Stimulated activated CD4-positive, alpha-beta T cell treated with anti-CD3 and anti-CD28 coated beads, Interleukin-1b, Interleukin-23, amount 100 ng/mL, for 1 hour (primary cell): ENCODE measurements around the gene OR6X1.

ENCODE experiments used
- DNase-seq, 2 donors: peaks; one replicate each; pipeline ENCODE4 v3.0.0-alpha.2; 2020; ENCODE audit warnings: low read depth in 2 of 2

Gene OR6X1

GRCh38 chr11:123754101-123754568, at the start of gene OR6X1:
TSS of gene OR6X1 (minus strand) at chr11:123754518. CDS start at chr11:123754518, 0 bp downstream.
- no peak for DNase-seq

GRCh38 chr11:123801765-123802164, 47.4 kb upstream of the OR6X1 start:
- DNase-seq = no peak

- DNase-seq = no peak
These were observed 45.7 kb upstream of the OR6X1 start for GRCh38 chr11:123800036-123800435.

- DNase-seq = no peak
These were observed 45.1 kb upstream of the OR6X1 start for GRCh38 chr11:123799438-123799837.

- DNase-seq = no peak
These were observed 44.4 kb upstream of the OR6X1 start for GRCh38 chr11:123798513-123799252.

GRCh38 chr11:123798079-123798478, 43.8 kb upstream of the OR6X1 start:
- DNase-seq = no peak

- DNase-seq = no peak
These were observed 43.2 kb upstream of the OR6X1 start for GRCh38 chr11:123797541-123797940.

- no peak for DNase-seq
These were observed 42.8 kb upstream of the OR6X1 start for GRCh38 chr11:123797114-123797513.

- DNase-seq = no peak
These were observed 41.9 kb upstream of the OR6X1 start for GRCh38 chr11:123796226-123796625.

GRCh38 chr11:123783536-123783935, 29.2 kb upstream of the OR6X1 start:
- no peak for DNase-seq

GRCh38 chr11:123778511-123778910, 24.2 kb upstream of the OR6X1 start:
- no peak for DNase-seq

GRCh38 chr11:123775715-123776549, 21.6 kb upstream of the OR6X1 start:
- DNase-seq = no peak

GRCh38 chr11:123775289-123775688, 21.0 kb upstream of the OR6X1 start:
- DNase-seq = no peak

GRCh38 chr11:123773959-123774358, 19.6 kb upstream of the OR6X1 start:
- no peak for DNase-seq

GRCh38 chr11:123773026-123773425, 18.7 kb upstream of the OR6X1 start:
- DNase-seq = no peak

- DNase-seq = no peak
These were observed 17.3 kb upstream of the OR6X1 start for GRCh38 chr11:123771664-123772063.

GRCh38 chr11:123770712-123771111, 16.4 kb upstream of the OR6X1 start:
- no peak for DNase-seq

- DNase-seq = no peak
These were observed 11.3 kb upstream of the OR6X1 start for GRCh38 chr11:123765601-123766000.

- no peak for DNase-seq
These were observed 8.1 kb upstream of the OR6X1 start for GRCh38 chr11:123762422-123762821.

GRCh38 chr11:123760894-123761293, 6.6 kb upstream of the OR6X1 start:
- DNase-seq = no peak

GRCh38 chr11:123757976-123758375, 3.7 kb upstream of the OR6X1 start:
- DNase-seq = no peak

GRCh38 chr11:123755813-123756212, 1.5 kb upstream of the OR6X1 start:
- no peak for DNase-seq

GRCh38 chr11:123755344-123755743, 1.0 kb upstream of the OR6X1 start:
- DNase-seq = no peak
